ENCODE data around the gene PSMD5.

PSMD5 gene

GRCh38 chr9:120855827-120856670 is 13.3 kb upstream of the PSMD5 start:
- DNase-seq (ENCODE audit: low read depth), result no peak

DNA sequence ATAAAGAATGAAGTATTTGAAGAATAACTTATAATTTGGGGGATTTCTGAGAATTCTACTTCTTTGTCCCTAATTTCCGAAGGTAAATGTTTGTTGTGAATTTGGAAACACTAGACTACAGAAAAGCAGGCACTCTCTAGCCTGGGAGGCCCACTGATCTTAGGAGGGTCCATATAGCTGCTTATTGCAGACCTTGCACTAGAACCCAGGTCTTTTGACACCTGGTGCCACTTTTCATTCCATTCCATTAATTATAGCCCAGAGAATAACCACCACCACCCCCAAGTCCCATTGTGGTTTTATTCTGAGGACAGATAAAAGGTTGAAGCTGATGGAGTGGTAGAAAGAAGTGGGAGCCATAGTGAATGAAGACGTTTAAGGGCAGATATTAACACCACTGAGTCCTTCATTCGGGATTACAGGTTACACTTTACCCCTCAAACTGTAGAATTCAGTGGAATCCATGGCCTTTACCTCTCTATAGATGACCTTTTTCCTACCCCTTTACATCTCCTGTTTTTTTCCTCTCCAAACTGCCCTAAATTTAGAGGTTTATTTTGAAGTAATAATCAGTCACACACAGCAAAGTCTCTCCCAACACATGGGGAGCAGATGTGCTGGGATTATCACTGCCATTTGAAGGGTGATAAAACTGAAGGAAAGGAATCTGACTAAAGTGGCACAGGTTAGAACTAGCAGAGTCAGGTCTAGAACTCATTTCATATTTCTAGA is 12.0 kb upstream of the PSMD5 start:
- no peak for DNase-seq (ENCODE audit: low read depth)

DNA sequence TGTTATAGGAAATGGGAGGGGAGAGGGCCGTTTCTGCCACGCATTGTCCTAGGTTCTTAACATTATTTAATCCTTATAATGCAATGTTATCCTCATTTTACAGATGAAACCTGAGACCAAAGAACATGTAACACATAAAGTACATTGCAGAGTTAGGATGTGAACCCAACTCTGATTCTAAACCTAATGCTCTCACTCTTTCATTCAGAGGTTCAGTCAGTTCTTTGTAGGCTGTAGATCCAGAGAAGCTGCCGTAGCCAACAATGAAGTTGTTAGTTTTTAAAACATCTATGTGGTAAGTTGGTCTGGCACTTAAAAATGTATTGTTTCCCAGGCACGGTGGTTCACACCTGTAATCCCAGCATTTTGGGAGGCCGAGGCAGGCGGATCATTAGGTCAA is 10.5 kb upstream of the PSMD5 start:
- DNase-seq (ENCODE audit: low read depth), result no peak

DNA sequence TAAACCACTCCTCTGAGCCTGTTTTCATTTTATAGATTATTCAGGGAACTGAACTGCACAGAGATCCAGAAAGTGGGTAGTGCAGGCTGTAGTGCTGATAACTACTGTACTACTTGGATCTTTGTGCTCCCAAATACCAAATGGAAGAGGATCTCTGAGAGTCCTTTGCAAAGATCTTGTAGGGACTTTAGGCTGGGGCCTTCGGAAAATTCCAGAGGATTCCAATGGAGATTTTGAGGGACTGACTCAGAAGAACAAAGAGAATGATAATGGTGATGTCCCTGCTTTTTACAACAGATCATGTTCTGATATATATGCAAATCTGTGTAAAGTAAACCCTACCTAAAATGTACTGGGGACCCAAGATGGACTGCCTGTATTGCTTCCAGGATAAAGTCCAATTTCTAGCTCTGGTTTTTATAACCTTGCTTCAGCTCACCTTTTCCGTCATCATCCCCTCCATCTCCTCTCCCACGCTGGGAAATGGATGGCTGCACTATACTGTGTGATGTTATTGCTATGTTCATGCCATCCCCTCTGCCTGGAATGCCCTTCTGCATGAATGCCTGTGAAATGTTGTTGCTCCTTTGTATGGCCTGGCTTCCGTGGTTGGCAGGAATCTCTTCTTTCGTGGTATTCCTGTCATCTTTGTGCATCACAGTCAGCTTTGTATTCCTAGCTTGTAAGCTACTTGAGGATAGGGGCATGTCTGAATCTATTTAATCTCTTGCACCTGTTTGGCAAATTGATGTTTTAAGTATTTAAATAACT is 9.7 kb upstream of the PSMD5 start:
- no peak for DNase-seq (ENCODE audit: low read depth)

DNA sequence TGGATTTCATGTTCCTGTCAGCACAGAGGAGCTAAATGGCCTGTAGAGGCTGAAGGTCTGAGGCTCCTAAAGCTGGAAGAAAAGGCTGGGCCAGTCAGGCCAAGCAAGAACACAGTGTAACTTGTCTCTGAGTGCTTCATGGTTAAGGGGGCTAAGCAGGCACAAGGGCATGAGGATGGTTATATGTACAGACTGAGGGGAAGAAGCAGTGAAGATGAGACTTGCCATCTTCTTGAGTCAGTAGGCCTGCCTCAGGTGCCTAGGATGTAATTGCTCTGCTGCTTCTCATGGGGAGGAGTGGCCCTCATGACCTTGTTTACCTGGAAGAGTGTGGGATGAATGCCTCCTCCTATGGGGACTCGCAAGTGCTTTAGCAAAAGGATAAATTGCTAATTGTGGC is 8.7 kb upstream of the PSMD5 start:
- DNase-seq (ENCODE audit: low read depth), result no peak

DNA sequence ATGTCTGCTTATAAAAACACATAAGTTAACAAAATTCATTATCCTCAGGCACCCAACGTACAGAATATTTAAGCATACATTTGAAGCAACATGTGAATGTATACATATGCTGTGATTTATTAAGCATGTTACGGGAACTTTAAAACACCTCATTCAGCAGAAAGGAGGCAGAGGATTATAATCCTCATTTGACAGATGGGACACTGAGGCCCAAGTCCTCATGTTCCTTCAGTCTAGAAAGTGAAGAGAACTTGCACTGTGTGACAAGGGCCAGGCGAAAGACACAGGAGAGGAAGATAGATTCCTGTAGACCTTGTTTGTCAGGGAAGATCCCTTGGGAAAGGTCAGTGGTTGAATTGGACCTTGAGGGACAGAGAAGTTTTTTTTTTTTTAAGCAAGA is 7.6 kb upstream of the PSMD5 start:
- DNase-seq (ENCODE audit: low read depth), result no peak

- no peak for DNase-seq (ENCODE audit: low read depth)
Observed at GRCh38 chr9:120846906-120847305, 4.2 kb upstream of the PSMD5 start.

- DNase-seq (ENCODE audit: low read depth), result no peak
Observed at GRCh38 chr9:120846251-120846889, 3.6 kb upstream of the PSMD5 start.

- DNase-seq (ENCODE audit: low read depth), result no peak
Observed at GRCh38 chr9:120845255-120845654, 2.5 kb upstream of the PSMD5 start.

GRCh38 chr9:120841930-120842684 is 615 bp downstream of the PSMD5 start:
- DNase-seq (ENCODE audit: low read depth), result no peak

GRCh38 chr9:120839146-120839545 is 3.6 kb downstream of the PSMD5 start:
- DNase-seq (ENCODE audit: low read depth), result no peak

- DNase-seq (ENCODE audit: low read depth), result no peak
Observed at GRCh38 chr9:120837921-120838320, 4.8 kb downstream of the PSMD5 start.

GRCh38 chr9:120833325-120833724 is 9.4 kb downstream of the PSMD5 start:
- no peak for DNase-seq (ENCODE audit: low read depth)

- DNase-seq (ENCODE audit: low read depth), result no peak
Observed at GRCh38 chr9:120832807-120833206, 9.9 kb downstream of the PSMD5 start.

DNA sequence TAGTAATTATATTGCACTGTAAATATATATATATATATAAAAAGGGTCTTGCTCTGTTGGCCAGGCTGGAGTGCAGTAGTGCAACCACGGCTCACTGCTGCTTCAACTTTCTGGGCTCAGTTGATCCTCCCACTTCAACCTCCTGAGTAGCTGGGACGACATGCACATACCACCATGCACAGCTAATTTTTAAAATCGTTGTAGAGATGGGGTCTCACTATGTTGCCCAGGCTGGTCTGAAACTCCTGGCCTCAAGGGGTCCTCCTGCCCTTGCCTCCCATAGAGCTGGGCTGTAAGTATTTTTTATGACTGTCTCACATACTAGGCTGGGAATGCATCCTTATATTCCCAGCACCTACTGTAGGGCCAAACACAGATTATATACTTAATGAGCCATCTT is 11.9 kb downstream of the PSMD5 start:
- no peak for DNase-seq (ENCODE audit: low read depth)

GRCh38 chr9:120830151-120830550 is 12.6 kb downstream of the PSMD5 start:
- no peak for DNase-seq (ENCODE audit: low read depth)

DNA sequence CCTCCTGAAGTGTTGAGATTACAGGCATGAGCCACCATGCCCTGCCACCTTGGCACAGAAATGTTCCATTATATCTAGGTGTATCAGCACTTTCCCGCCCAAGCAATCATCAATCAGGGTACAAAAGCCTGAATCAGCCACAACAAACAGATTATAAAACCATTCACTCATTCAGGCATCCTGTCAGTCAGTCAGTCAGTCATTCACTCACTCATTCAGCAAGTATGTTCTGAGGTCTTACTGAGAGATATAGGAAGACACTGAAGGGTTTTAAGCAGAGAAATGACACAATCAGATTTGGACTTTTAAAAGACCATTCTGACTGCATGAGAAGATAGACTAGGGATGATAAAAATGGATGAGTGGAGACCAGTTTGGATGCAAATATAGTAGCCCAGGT is 13.1 kb downstream of the PSMD5 start:
- DNase-seq (ENCODE audit: low read depth), result no peak

- DNase-seq (ENCODE audit: low read depth), result no peak
Observed at GRCh38 chr9:120820095-120820494, 22.6 kb downstream of the PSMD5 start.

DNA sequence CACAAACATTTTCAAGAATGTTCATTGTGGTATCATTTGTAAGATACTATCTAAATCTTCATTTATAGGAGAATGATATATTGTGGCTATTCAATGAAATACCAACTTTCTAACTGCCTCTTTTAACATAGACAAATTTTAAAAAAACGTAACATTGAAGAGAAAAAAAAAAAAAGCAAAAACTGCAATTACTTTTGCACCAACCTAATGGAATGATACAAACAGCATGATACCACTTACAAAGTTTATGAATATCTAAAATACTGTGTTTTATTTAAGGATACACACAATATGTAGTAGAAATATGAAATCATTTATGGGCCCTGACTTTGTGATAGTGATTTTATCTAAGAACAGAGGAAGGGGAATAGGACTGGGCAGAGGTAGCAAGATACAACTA is 24.1 kb downstream of the PSMD5 start:
- DNase-seq (ENCODE audit: low read depth), result no peak

DNA sequence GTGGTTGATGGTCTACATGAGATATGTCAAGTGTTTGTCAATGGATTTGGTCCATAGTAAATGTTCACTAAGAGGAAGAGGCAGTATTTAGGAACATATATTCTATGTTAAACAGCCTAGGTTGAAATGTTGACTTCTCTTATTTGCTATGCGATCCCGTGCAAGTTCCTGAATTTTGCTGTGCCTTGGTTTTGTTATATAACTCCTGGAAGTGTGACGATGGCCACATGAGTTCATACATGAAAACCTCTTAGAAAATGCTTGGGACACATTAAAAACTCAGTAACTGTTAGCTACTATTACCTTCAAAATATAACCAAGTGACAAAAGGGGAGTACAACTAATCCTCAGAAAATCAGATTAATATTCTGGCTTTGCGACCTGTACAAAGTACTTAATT is 27.6 kb downstream of the PSMD5 start:
- DNase-seq (ENCODE audit: low read depth), result no peak

GRCh38 chr9:120808931-120809330 is 33.8 kb downstream of the PSMD5 start:
- DNase-seq (ENCODE audit: low read depth), result no peak

All from activated gamma-delta T cell treated with anti-CD3 and anti-CD28 coated beads, Interleukin-2, amount 50 U/mL, for 16 hours (primary cell).